Naive thymus-derived CD8-positive, alpha-beta T cell (primary cell): ENCODE measurements around the gene BACH2. TPM values are rescaled to one million over a fixed set of nuclear protein-coding genes. Genes with fewer than 3 reads are reported as not detected.

ENCODE experiments used
- ATAC-seq, 2 donors: fragments of 150-1000 bp; cut with Tn5 transposase in 1 of 2; sonication (Bioruptor Pico), chemical (Tn5 transposase) in 1 of 2; 1 replicate in 1 of 2; 2 replicates in 1 of 2; pipeline ENCODE4 v1.10.0; 2021; ENCODE audit warnings: mild to moderate bottlenecking in 2 of 2, moderate library complexity in 2 of 2
- POLR2A ChIA-PET: fragments of 350-600 bp; sonication (Branson Sonifier 250); formaldehyde crosslinking; loops from one replicate; lab custom pipeline; 2021; ENCODE audit warnings: antibody characterized with exemption; lab: Charles Lee
- DNase-seq, 10 donors: peaks; one replicate each; pipeline versions ENCODE4 v3.0.0 to v3.0.0-alpha.2; 2020 to 2022
- H3K27ac Mint-ChIP-seq, 10 donors: one replicate each; pipeline ENCODE4 v1.8.0; 2020 to 2022; ENCODE audit warnings: mild to moderate bottlenecking in 10 of 10, mixed read lengths in 10 of 10, moderate library complexity in 4 of 10, inconsistent platforms in 1 of 10
- H3K27me3 Mint-ChIP-seq, 5 donors: one replicate each; pipeline ENCODE4 v1.8.0; 2021 to 2022; ENCODE audit warnings: mixed read lengths in 5 of 5
- H3K36me3 Mint-ChIP-seq, 3 donors: one replicate each; pipeline ENCODE4 v1.8.0; 2020 to 2022; ENCODE audit warnings: mixed read lengths in 3 of 3, mild to moderate bottlenecking in 2 of 3, inconsistent platforms in 1 of 3
- H3K4me1 Mint-ChIP-seq, 4 donors: one replicate each; pipeline ENCODE4 v1.8.0; 2021 to 2022; ENCODE audit warnings: mixed read lengths in 4 of 4
- H3K4me3 Mint-ChIP-seq, 10 donors: one replicate each; pipeline ENCODE4 v1.8.0; 2020 to 2022; ENCODE audit warnings: mild to moderate bottlenecking in 10 of 10, mixed read lengths in 10 of 10, moderate library complexity in 6 of 10, inconsistent platforms in 1 of 10
- H3K9me3 Mint-ChIP-seq, 9 donors: one replicate each; pipeline ENCODE4 v1.8.0; 2020 to 2022; ENCODE audit warnings: mixed read lengths in 9 of 9, mild to moderate bottlenecking in 3 of 9, inconsistent platforms in 1 of 9, moderate library complexity in 1 of 9
- polyA plus RNA-seq, 3 donors: library from polyadenylated mRNA; unstranded; fragments of 300-500 nt; fragmentation: Illumina TruSeq; gene quantifications; one replicate each; pipeline ENCODE4 v1.2.3, GENCODE V29; 2021
- total RNA-seq, 8 experiments: library from RNA in 2 of 8; stranded (reverse) in 2 of 8; gene quantifications; one replicate each; pipeline ENCODE4 v1.2.3 and lab custom pipeline; 2021 to 2026

BACH2 gene
- total and polyA plus RNA-seq, 5 experiments from 2014 or later: 17.5 to 126 (median 29.3) TPM

DNA sequence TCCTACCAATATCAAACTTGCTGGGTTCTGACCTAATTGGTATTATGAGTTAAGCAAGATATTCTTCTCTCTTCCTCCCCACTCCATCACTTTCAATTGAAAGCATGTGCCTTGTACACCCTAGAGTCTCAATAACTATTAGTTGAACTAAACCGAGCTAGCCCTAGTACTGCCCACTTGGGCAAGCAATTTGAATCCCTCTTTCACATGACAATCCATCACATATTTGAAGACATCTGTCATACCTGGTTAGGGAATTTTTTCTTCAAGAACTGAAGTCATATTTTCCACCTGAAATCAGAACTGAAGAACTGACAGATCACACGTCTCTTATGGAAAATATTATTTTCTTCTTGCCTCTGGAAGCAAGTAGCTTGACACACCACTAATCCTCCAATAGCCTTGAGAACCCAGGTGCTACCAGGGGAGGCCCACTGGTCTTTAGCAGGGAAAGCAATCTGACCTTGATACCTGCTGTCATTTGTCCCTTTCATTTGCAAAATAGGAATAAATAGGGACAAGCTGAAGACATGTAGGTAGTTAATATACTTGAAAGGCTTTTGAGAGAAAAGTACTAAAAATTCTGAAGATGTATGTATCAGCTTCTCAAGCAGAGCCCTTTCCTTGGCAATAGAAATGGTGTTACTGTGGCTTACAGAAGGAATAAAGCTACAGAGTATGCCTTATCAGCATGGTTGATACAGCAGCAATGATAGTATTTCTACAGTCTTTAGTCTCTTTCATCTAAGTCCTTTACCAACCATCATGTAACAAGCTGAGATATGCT is 331.0 kb downstream of the BACH2 start:
- H3K4me3 Mint-ChIP-seq: no peak overlapping the region
- no peaks in the 10 kb centered on the region for H3K9me3 Mint-ChIP-seq
- DNase-seq (no peak), ATAC-seq (no peak)
- peaks cover 32 to 65% (median 50%) of the 10 kb centered on the region in 4 donors for H3K4me1 Mint-ChIP-seq
- H3K27ac Mint-ChIP-seq: peak overlapping the region; percentile 3 to 87 (median 43)
- no peaks in the 10 kb centered on the region for H3K27me3 Mint-ChIP-seq
- H3K36me3 Mint-ChIP-seq: peaks cover 6 to 61% (median 8%) of the 10 kb centered on the region in 3 donors
- POLR2A ChIA-PET: interaction anchor here (0.5 kb wide), 2 partner anchors 25 to 55 kb away, joined by 4 read pairs; no protein-coding TSS in a partner anchor

GRCh38 chr6:89963391-89963790 is 333.3 kb downstream of the BACH2 start:
- no peak for ATAC-seq
- H3K4me1 Mint-ChIP-seq: peaks cover 46 to 86% (median 62%) of the 10 kb centered on the region in 4 donors
- no peak overlapping the region for H3K4me3 Mint-ChIP-seq
- no peaks in the 10 kb centered on the region for H3K27me3 Mint-ChIP-seq
- H3K9me3 Mint-ChIP-seq: no peaks in the 10 kb centered on the region
- no peak for DNase-seq
- H3K27ac Mint-ChIP-seq: peak overlapping the region in 8 of 10 donors; percentile 23 to 90 (median 54)
- peaks cover 6 to 75% (median 8%) of the 10 kb centered on the region in 3 donors for H3K36me3 Mint-ChIP-seq
- POLR2A ChIA-PET: no interaction called here

DNA sequence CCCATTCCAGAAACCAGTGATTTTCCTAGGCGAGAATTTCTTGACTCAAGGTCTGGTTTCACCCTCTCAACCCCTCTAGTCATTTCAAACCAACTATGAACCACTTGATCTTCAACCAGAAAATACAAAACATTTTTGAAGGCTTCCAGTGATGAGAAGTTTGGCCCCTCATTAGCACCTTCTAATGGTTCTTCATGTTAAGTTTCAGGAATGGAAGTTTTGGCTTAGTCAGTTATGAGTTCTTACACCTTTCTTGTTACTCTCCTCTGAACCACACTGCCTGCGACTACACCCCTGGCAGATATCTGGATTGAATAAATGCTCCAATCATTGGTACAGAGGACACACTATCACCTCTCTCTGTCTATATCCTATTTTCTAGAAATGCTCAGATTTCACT is 335.2 kb downstream of the BACH2 start:
- no peak for DNase-seq
- H3K27ac Mint-ChIP-seq: peak overlapping the region in 9 of 10 donors; percentile 29 to 87 (median 59)
- peaks cover 6 to 72% (median 8%) of the 10 kb centered on the region in 3 donors for H3K36me3 Mint-ChIP-seq

DNA sequence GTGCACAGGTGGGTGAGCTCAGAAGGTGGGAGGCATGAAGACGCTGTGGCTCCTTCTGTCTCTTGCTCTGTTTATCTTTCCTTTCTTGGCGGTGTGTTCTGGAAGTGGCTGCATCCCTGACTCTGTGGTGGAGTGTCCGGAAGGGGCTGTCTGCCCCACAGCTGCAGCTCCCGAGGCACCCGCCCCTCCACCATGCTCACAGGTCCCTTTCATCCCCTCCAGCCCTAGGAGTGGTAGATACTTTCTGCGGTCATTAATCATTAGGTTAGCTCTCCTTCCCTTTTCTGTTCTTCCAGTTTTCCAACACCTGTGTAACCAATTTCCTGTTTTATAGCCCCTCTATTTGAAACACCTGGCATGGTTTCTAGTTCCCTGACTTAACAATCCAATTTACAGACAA is 336.8 kb downstream of the BACH2 start:
- H3K4me3 Mint-ChIP-seq: no peak overlapping the region
- H3K36me3 Mint-ChIP-seq: peaks cover 3 to 67% (median 8%) of the 10 kb centered on the region in 3 donors
- no peak for ATAC-seq
- H3K4me1 Mint-ChIP-seq: peaks cover 46 to 80% (median 64%) of the 10 kb centered on the region in 4 donors
- H3K27me3 Mint-ChIP-seq: no peaks in the 10 kb centered on the region
- no peaks in the 10 kb centered on the region for H3K9me3 Mint-ChIP-seq
- peak overlapping the region; percentile 71 to 95 (median 80) for H3K27ac Mint-ChIP-seq
- POLR2A ChIA-PET: no interaction called here
- no peak for DNase-seq

More for the DNA sequence above, 335.2 kb downstream of the BACH2 start:
- Mint-ChIP-seq H3K4me3 (peak overlapping the region in 1 of 10 donors; percentile 17), H3K4me1 (peaks cover 39 to 78% (median 61%) of the 10 kb centered on the region in 4 donors), H3K9me3 (no peaks in the 10 kb centered on the region), H3K27me3 (no peaks in the 10 kb centered on the region)
- POLR2A ChIA-PET: no interaction called here
- no peak for ATAC-seq

DNA sequence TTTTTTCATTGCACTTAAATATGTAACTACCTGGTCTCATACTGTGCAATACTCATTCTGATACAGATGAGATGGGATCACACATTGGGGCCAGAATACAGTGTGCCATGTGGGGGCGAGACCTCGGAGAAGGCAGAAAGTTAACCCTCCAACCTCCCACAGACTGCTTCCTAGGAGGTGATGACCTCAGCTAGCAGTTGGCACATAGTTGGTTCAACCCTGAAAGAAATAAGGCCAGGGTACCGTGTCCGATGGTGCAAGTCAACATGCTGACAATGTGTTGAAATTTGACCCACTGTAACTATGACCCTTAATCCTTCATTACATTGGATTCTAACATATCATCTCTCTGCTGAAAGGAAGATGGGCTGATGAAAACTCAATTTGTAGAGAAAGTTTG is 340.5 kb downstream of the BACH2 start:
- no peaks in the 10 kb centered on the region for H3K9me3 Mint-ChIP-seq
- peak overlapping the region; percentile 67 to 97 (median 90) for H3K27ac Mint-ChIP-seq
- no peak for ATAC-seq
- no peaks in the 10 kb centered on the region for H3K27me3 Mint-ChIP-seq
- DNase-seq: no peak
- peaks cover 4 to 48% (median 7%) of the 10 kb centered on the region in 3 donors for H3K36me3 Mint-ChIP-seq
- POLR2A ChIA-PET: no interaction called here
- H3K4me1 Mint-ChIP-seq: peaks cover 54 to 85% (median 78%) of the 10 kb centered on the region in 4 donors
- H3K4me3 Mint-ChIP-seq: peak overlapping the region in 3 of 10 donors; percentile 8 to 47 (median 12)

DNA sequence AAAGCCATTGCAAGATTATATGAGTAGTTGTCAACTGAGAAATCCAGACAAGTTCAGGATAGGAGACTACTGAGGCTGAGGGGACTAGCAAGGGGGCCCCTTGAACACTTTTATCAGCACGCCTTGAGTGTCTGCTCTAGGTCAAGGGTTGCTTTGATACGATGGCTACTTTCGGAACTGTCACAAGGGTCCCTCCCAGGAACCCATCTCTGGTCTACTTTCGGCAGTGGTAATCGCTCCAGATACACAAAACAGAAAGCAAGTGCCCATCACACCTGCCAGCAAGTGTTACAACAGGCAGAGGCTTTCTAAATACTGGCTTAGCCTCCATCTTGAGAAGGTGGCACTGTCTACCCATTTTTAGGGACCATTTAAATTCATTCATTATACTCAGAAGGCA is 341.3 kb downstream of the BACH2 start:
- DNase-seq (no peak), ATAC-seq (no peak)
- Mint-ChIP-seq H3K4me1 (peaks cover 52 to 85% (median 76%) of the 10 kb centered on the region in 4 donors), H3K27me3 (no peaks in the 10 kb centered on the region), H3K4me3 (peak overlapping the region in 8 of 10 donors; percentile 8 to 75 (median 37)), H3K36me3 (peaks cover 7 to 50% (median 9%) of the 10 kb centered on the region in 3 donors), H3K27ac (peak overlapping the region; percentile 67 to 97 (median 91)), H3K9me3 (no peaks in the 10 kb centered on the region)
- POLR2A ChIA-PET: interaction anchor here (0.8 to 0.9 kb wide), 2 partner anchors 10 to 19 kb away, joined by 3 to 5 read pairs; no protein-coding TSS in a partner anchor

- POLR2A ChIA-PET: interaction anchor here (0.5 to 0.9 kb wide), 3 partner anchors 10 to 90 kb away, joined by 3 to 5 read pairs (median 4); no protein-coding TSS in a partner anchor
- Mint-ChIP-seq H3K4me3 (peak overlapping the region; percentile 8 to 76 (median 45)), H3K9me3 (no peaks in the 10 kb centered on the region)
These were observed 341.9 kb downstream of the BACH2 start for GRCh38 chr6:89954721-89955148.

GRCh38 chr6:89952686-89953085 is 344.0 kb downstream of the BACH2 start:
- H3K9me3 Mint-ChIP-seq: no peaks in the 10 kb centered on the region

More at GRCh38 chr6:89954721-89955148, 341.9 kb downstream of the BACH2 start:
- Mint-ChIP-seq H3K27me3 (no peaks in the 10 kb centered on the region), H3K27ac (peak overlapping the region; percentile 67 to 97 (median 91)), H3K36me3 (peaks cover 9 to 51% (median 14%) of the 10 kb centered on the region in 3 donors), H3K4me1 (peaks cover 48 to 85% (median 76%) of the 10 kb centered on the region in 4 donors)
- DNase-seq: peak in 2 of 10 donors; percentile 36 to 53
- ATAC-seq: peak in 1 of 2 donors; percentile 28

GRCh38 chr6:89952105-89952671 is 344.5 kb downstream of the BACH2 start:
- Mint-ChIP-seq H3K27ac (peak overlapping the region; percentile 89 to 97 (median 91)), H3K27me3 (no peaks in the 10 kb centered on the region), H3K36me3 (peaks cover 13 to 59% (median 23%) of the 10 kb centered on the region in 3 donors), H3K9me3 (no peaks in the 10 kb centered on the region), H3K4me1 (peaks cover 50 to 82% (median 76%) of the 10 kb centered on the region in 4 donors), H3K4me3 (peak overlapping the region in 9 of 10 donors; percentile 51 to 82 (median 75))
- ATAC-seq (peak; percentile 25 to 32), DNase-seq (no peak)
- POLR2A ChIA-PET: interaction anchor here (0.5 to 2.5 kb wide), 9 partner anchors 10 to 441 kb away, joined by 3 to 5 read pairs (median 3); partner anchors contain the start of gene CASP8AP2

More at GRCh38 chr6:89952686-89953085, 344.0 kb downstream of the BACH2 start:
- ATAC-seq (peak; percentile 94 to 97), DNase-seq (peak in 9 of 10 donors; percentile 53 to 90 (median 75))
- peaks cover 13 to 58% (median 20%) of the 10 kb centered on the region in 3 donors for H3K36me3 Mint-ChIP-seq
- POLR2A ChIA-PET: interaction anchor here (0.7 to 2.5 kb wide), 9 partner anchors 10 to 440 kb away, joined by 3 to 5 read pairs (median 3); partner anchors contain the start of gene BACH2
- no peaks in the 10 kb centered on the region for H3K27me3 Mint-ChIP-seq
- H3K27ac Mint-ChIP-seq: peak overlapping the region; percentile 89 to 97 (median 91)
- H3K4me1 Mint-ChIP-seq: peaks cover 50 to 80% (median 77%) of the 10 kb centered on the region in 4 donors
- H3K4me3 Mint-ChIP-seq: peak overlapping the region; percentile 50 to 82 (median 73)

DNA sequence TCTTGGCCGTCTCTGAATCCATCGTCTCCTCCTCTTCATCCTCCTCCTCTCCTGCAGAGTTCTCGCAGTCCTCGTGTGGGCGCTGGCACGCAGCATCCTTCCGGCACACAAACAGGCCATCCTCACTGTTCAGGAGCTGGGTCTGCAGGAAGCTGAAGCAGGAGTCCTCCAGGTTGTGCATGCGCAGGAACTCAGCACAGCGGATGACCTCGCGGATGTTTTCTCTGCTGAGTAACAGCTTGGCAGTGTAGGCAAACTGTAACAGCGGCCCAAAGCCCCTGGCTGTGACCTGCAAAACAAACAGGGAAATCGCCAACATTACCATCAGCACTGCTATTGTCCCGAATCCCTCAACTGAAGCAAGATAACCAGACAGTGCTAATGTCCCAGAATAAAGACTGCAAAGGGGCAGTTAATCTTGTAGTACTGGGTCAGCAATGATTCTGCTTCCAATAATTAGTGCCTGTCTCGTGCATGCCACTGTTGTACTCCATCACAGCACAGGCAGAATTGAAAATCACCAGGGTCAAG is 345.0 kb downstream of the BACH2 start:
- Mint-ChIP-seq H3K27ac (peak overlapping the region; percentile 89 to 97 (median 91)), H3K36me3 (peaks cover 13 to 59% (median 28%) of the 10 kb centered on the region in 3 donors), H3K4me1 (peaks cover 51 to 82% (median 76%) of the 10 kb centered on the region in 4 donors), H3K9me3 (no peaks in the 10 kb centered on the region), H3K27me3 (no peaks in the 10 kb centered on the region), H3K4me3 (peak overlapping the region in 8 of 10 donors; percentile 7 to 82 (median 73))
- ATAC-seq (no peak), DNase-seq (no peak)
- POLR2A ChIA-PET: interaction anchor here (0.5 to 2.5 kb wide), 4 partner anchors 50 to 441 kb away, joined by 3 to 5 read pairs (median 3); partner anchors contain the start of gene CASP8AP2

GRCh38 chr6:89950879-89951391 is 345.7 kb downstream of the BACH2 start:
- no peak for DNase-seq
- Mint-ChIP-seq H3K4me1 (peaks cover 52 to 78% (median 75%) of the 10 kb centered on the region in 4 donors), H3K27ac (peak overlapping the region; percentile 89 to 97 (median 92)), H3K36me3 (peaks cover 13 to 60% (median 28%) of the 10 kb centered on the region in 3 donors), H3K27me3 (no peaks in the 10 kb centered on the region), H3K9me3 (no peaks in the 10 kb centered on the region), H3K4me3 (peak overlapping the region in 2 of 10 donors; percentile 20 to 75)
- POLR2A ChIA-PET: interaction anchor here (0.9 to 2.5 kb wide), 2 partner anchors 206 to 345 kb away, joined by 3 to 5 read pairs; no protein-coding TSS in a partner anchor
- no peak for ATAC-seq
